K562 (cell line): ENCODE data around the gene MAP3K19. TPM values are rescaled to one million over a fixed set of nuclear protein-coding genes. Genes with fewer than 3 reads are reported as not detected.

Experiments used
- ATAC-seq: fragments of 200-7000 bp; cut with Tn5 transposase; 3 replicates; pipeline ENCODE4 v1.9.1; 2020; ENCODE audit warnings: moderate library complexity
- BruUV-seq: library from RNA; stranded (reverse); fragments of 400-500 nt; replicated peaks from 2 replicates; lab custom pipeline; 2021; lab: Mats Ljungman, UMichigan
- CTCF ChIA-PET: fragments of 300-600 bp; formaldehyde crosslinking; extraction: SDS; loops from one replicate; lab custom pipeline; 2021; ENCODE audit warnings: low intra/inter-chr PET ratio; lab: Yijun Ruan, JAX
- POLR2A ChIA-PET: fragments of 300-600, 350-650 bp; sonication (Branson Sonifier 250); formaldehyde crosslinking; extraction: SDS; loops from one replicate; lab custom pipeline; 2021; ENCODE audit warnings: antibody characterized with exemption, inconsistent platforms; lab: Yijun Ruan, JAX
- DNase-seq, 4 experiments: peaks; one replicate each; pipeline versions ENCODE4 v3.0.0 to v3.0.0-alpha.2; 2011 to 2018; ENCODE audit warnings: low spot score in 3 of 4, mixed read lengths in 3 of 4; ENCODE audit errors: extremely low read depth in 1 of 4
- FAIRE-seq: peaks from 2 replicates; lab custom pipeline; 2011; peaks lifted over from hg19 to GRCh38; lab: Jason Lieb, UNC
- H2AFZ ChIP-seq: 2 replicates; pipeline ENCODE4 v1.6.0; 2011; ENCODE audit warnings: low read depth, low read length, control low read depth, inconsistent platforms
- H3K27ac ChIP-seq: fragments of 200-600 bp; 3 replicates; pipeline ENCODE4 v1.8.0; 2011; ENCODE audit warnings: low read depth, mild to moderate bottlenecking, control low read depth, inconsistent platforms, low read length, moderate library complexity, mixed read lengths; ENCODE audit errors: extremely low read depth
- H3K27me3 ChIP-seq, 2 experiments: fragments of 300-600 bp in 1 of 2; 2 replicates in 1 of 2; 3 replicates in 1 of 2; pipeline versions ENCODE4 v1.6.0 to v1.8.0; 2011; ENCODE audit warnings: inconsistent platforms in 2 of 2, low read length in 2 of 2, mild to moderate bottlenecking in 1 of 2, mixed read lengths in 1 of 2, moderate library complexity in 1 of 2; ENCODE audit not compliant: control insufficient read depth in 2 of 2, insufficient read depth in 2 of 2
- H3K36me3 ChIP-seq: fragments of 300-600 bp; 3 replicates; pipeline ENCODE4 v1.8.0; 2011; ENCODE audit warnings: mild to moderate bottlenecking, low read length, inconsistent platforms; ENCODE audit not compliant: control insufficient read depth, insufficient read depth
- H3K4me1 ChIP-seq, 2 experiments: fragments of 200-600 bp in 1 of 2; replicated peaks in 1 of 2; 2 replicates in 1 of 2; 3 replicates in 1 of 2; pipeline versions ENCODE4 v1.5.1 to v1.8.0; 2011; ENCODE audit warnings: inconsistent platforms in 2 of 2, low read length in 2 of 2, mild to moderate bottlenecking in 1 of 2, mixed read lengths in 1 of 2, moderate library complexity in 1 of 2; ENCODE audit not compliant: control insufficient read depth in 2 of 2, insufficient read depth in 2 of 2
- H3K4me2 ChIP-seq: 2 replicates; pipeline ENCODE4 v1.6.1; 2011; ENCODE audit warnings: low read length, control low read depth, inconsistent platforms, mixed read lengths; ENCODE audit not compliant: insufficient read depth
- H3K4me3 ChIP-seq: fragments of 200-600 bp; sonication (generic), shearing (Covaris generic); 2 replicates; pipeline ENCODE4 v1.5.1; 2016; ENCODE audit warnings: control low read depth, inconsistent platforms
- H3K79me2 ChIP-seq: fragments of 200-600 bp; 3 replicates; pipeline ENCODE4 v1.8.0; 2011; ENCODE audit warnings: low read length, inconsistent platforms; ENCODE audit not compliant: control insufficient read depth, insufficient read depth
- H3K9ac ChIP-seq, 2 experiments: 2 replicates each; pipeline versions ENCODE4 v1.6.0 to v1.6.1; 2011; ENCODE audit warnings: low read depth in 2 of 2, low read length in 2 of 2, control low read depth in 1 of 2, inconsistent platforms in 1 of 2, mild to moderate bottlenecking in 1 of 2, mixed read lengths in 1 of 2; ENCODE audit not compliant: insufficient read depth in 1 of 2
- H3K9me1 ChIP-seq: one replicate; pipeline ENCODE4 v1.6.0; 2011; ENCODE audit warnings: inconsistent platforms, mild to moderate bottlenecking, low read length, moderate library complexity; ENCODE audit not compliant: control insufficient read depth, insufficient read depth
- H3K9me3 ChIP-seq: replicated peaks from 2 replicates; pipeline ENCODE4 v1.5.1; 2011; ENCODE audit warnings: low read depth, low read length, inconsistent platforms; ENCODE audit not compliant: control insufficient read depth, insufficient read depth
- H4K20me1 ChIP-seq: replicated peaks from 2 replicates; pipeline ENCODE4 v1.6.1; 2011; ENCODE audit warnings: low read length, inconsistent platforms, mixed read lengths; ENCODE audit not compliant: control insufficient read depth, insufficient read depth
- ETV5 ChIP-seq: sonication (generic); formaldehyde crosslinking; IDR thresholded peaks from 2 replicates; pipeline ENCODE4 v1.4.0; 2020; ENCODE audit warnings: low read depth, mild to moderate bottlenecking, missing genetic modification reagents
- KDM1A ChIP-seq, 2 experiments: fragments of 450-650 bp; IDR thresholded peaks; 2 replicates each; pipeline ENCODE4 v1.6.1; 2016; ENCODE audit warnings: mild to moderate bottlenecking in 2 of 2
- MYC ChIP-seq, 2 experiments: fragments of 250-450 bp in 1 of 2; sonication (Bioruptor Pico) in 1 of 2; IDR thresholded peaks; 2 replicates each; pipeline versions ENCODE4 v1.5.1 to v1.6.1; 2012 to 2021; ENCODE audit warnings: low read depth in 2 of 2, borderline replicate concordance in 1 of 2, improper control_type of control experiment in 1 of 2, low read length in 1 of 2, mild to moderate bottlenecking in 1 of 2, moderate library complexity in 1 of 2
- PATZ1 ChIP-seq: fragments of 250-450 bp; sonication (Bioruptor Pico); IDR thresholded peaks from 2 replicates; pipeline ENCODE4 v1.5.0; 2020; ENCODE audit warnings: mild to moderate bottlenecking, borderline replicate concordance
- SIX5 ChIP-seq, 2 experiments: IDR thresholded peaks; 2 replicates each; pipeline ENCODE4 v1.6.1; 2011; ENCODE audit warnings: low read length in 2 of 2, borderline replicate concordance in 1 of 2, low read depth in 1 of 2, mild to moderate bottlenecking in 1 of 2, moderate library complexity in 1 of 2; ENCODE audit not compliant: insufficient read depth in 1 of 2
- STAT5A ChIP-seq: IDR thresholded peaks from 2 replicates; pipeline ENCODE4 v1.6.1; 2012; ENCODE audit warnings: low read length, inconsistent platforms, borderline replicate concordance
- TOE1 ChIP-seq, 2 experiments: fragments of 450-650 bp in 1 of 2; sonication (generic) in 1 of 2; formaldehyde crosslinking in 1 of 2; IDR thresholded peaks; 2 replicates each; pipeline versions ENCODE4 v1.7.1 to v1.8.0; 2016 to 2022; ENCODE audit warnings: borderline replicate concordance in 2 of 2, mild to moderate bottlenecking in 2 of 2, antibody characterized with exemption in 1 of 2, inconsistent platforms in 1 of 2, low read depth in 1 of 2, missing genetic modification reagents in 1 of 2, moderate library complexity in 1 of 2
- ZNF584 ChIP-seq: fragments of 200-800 bp; sonication (Bioruptor generic); IDR thresholded peaks from 2 replicates; pipeline ENCODE4 v1.6.1; 2016; ENCODE audit warnings: low read depth, mild to moderate bottlenecking, missing genetic modification characterization, missing compliant biosample characterization
- ZNF699 ChIP-seq: fragments of 250-450 bp; sonication (Bioruptor Pico); IDR thresholded peaks from 2 replicates; pipeline ENCODE4 v1.8.0; 2021; ENCODE audit warnings: mild to moderate bottlenecking, moderate library complexity; ENCODE audit not compliant: insufficient replicate concordance
- WGBS: fragments of 100-300 bp; shearing (Covaris generic); methylation state at CpG from one replicate; pipeline ENCODE4 v1.1.6; 2016; ENCODE audit warnings: low coverage, mixed read lengths; ENCODE audit not compliant: insufficient coverage; ENCODE audit errors: missing lambda C conversion rate; 5-methylcytosine and 5-hydroxymethylcytosine counted together
- in situ Hi-C: fragments of 300-500 bp; cut with MboI; formaldehyde crosslinking; loops from 4 replicates; pipeline ENCODE4 v1.15.0; 2018; ENCODE audit warnings: inconsistent platforms, mixed read lengths
- intact Hi-C: fragments of 100-400 bp; cut with micrococcal nuclease; formaldehyde crosslinking; loops from 2 replicates; pipeline ENCODE4 v1.14.2; 2022
- polyA plus RNA-seq, 8 experiments: library from polyadenylated mRNA; depleted of rRNA in 4 of 8; stranded (reverse) in 5 of 8; unstranded in 3 of 8; fragments of >200 nt; fragmentation: Nextera tagmentation in 2 of 8; fragmentation: Illumina TruSeq in 1 of 8; extraction: Ambion mirVana in 2 of 8; extraction: Trizol in 1 of 8; gene quantifications; 2 replicates each; pipeline versions ENCODE4 v1.2.1 to v1.2.3, GENCODE V29; 2011 to 2014; ENCODE audit warnings: inconsistent platforms in 1 of 8, missing spikeins in 1 of 8
- total RNA-seq, 7 experiments: library from RNA; depleted of rRNA in 6 of 7; stranded (reverse); fragments of >200 nt in 6 of 7; fragmentation: Illumina TruSeq in 2 of 7; extraction: Trizol in 2 of 7; gene quantifications; 2 replicates each; pipeline versions ENCODE4 v1.2.1 to v1.2.3, GENCODE V29; 2011 to 2021; ENCODE audit warnings: low replicate concordance in 1 of 7
- TF ChIP-seq, protein P1 (sequence below), 2 experiments: IDR thresholded peaks; 2 replicates each; pipeline ENCODE4 v1.6.1; 2012; ENCODE audit warnings: improper control_type of control experiment in 2 of 2, low read depth in 2 of 2, low read length in 2 of 2, borderline replicate concordance in 1 of 2
- TF ChIP-seq, protein P2 (sequence below): sonication (generic); formaldehyde crosslinking; IDR thresholded peaks from 2 replicates; pipeline ENCODE4 v1.8.0; 2022; ENCODE audit warnings: missing genetic modification reagents, mild to moderate bottlenecking, moderate library complexity, borderline replicate concordance
- TF ChIP-seq, protein P3 (sequence below): fragments of 250-450 bp; sonication (Bioruptor Pico); IDR thresholded peaks from 2 replicates; pipeline ENCODE4 v1.5.0; 2022; ENCODE audit warnings: mild to moderate bottlenecking

The MAP3K19 gene
- total and polyA plus RNA-seq, 9 of the 15 experiments (the other 6 are each of a cell fraction or from before 2014, with no cell fraction given): 0.29 TPM; not detected in 8

GRCh38 chr2:134944975-134945374 is 102.3 kb downstream of the MAP3K19 start:
- no peak for DNase-seq
- no peaks in the 10 kb centered on the region for H3K4me1 ChIP-seq
- in situ Hi-C loops (no loop called here), intact Hi-C loops (no loop called here)
- H3K27me3 ChIP-seq: no peaks in the 10 kb centered on the region
- no peaks in the 10 kb centered on the region for H3K9me3 ChIP-seq
- ATAC-seq: no peak
- CTCF ChIA-PET: no interaction called here
- peaks cover 18% of the 10 kb centered on the region; the same call in 1 of the 3 replicates for H3K79me2 ChIP-seq
- no peak overlapping the region for H3K27ac ChIP-seq
- 70% methylated on average over 1 of the region's 1 CpG for WGBS
- H2AFZ ChIP-seq: no peak overlapping the region
- no peaks in the 10 kb centered on the region for H4K20me1 ChIP-seq
- BruUV-seq: no TSS peak
- H3K9me1 ChIP-seq: no peaks in the 10 kb centered on the region
- no peak overlapping the region for H3K4me3 ChIP-seq
- peaks cover 89% of the 10 kb centered on the region for H3K36me3 ChIP-seq
- no peak overlapping the region for H3K4me2 ChIP-seq
- POLR2A ChIA-PET: interaction anchor here (0.6 kb wide), 1 partner anchor 132 kb away, joined by 3 read pairs; no protein-coding TSS in a partner anchor
- no peak overlapping the region for H3K9ac ChIP-seq
- no peak for FAIRE-seq
- no peak for TF ChIP-seq STAT5A
- TF ChIP-seq KDM1A (IDR thresholded peaks at IDR 0.05): no peak
- TF ChIP-seq, protein P1, sequence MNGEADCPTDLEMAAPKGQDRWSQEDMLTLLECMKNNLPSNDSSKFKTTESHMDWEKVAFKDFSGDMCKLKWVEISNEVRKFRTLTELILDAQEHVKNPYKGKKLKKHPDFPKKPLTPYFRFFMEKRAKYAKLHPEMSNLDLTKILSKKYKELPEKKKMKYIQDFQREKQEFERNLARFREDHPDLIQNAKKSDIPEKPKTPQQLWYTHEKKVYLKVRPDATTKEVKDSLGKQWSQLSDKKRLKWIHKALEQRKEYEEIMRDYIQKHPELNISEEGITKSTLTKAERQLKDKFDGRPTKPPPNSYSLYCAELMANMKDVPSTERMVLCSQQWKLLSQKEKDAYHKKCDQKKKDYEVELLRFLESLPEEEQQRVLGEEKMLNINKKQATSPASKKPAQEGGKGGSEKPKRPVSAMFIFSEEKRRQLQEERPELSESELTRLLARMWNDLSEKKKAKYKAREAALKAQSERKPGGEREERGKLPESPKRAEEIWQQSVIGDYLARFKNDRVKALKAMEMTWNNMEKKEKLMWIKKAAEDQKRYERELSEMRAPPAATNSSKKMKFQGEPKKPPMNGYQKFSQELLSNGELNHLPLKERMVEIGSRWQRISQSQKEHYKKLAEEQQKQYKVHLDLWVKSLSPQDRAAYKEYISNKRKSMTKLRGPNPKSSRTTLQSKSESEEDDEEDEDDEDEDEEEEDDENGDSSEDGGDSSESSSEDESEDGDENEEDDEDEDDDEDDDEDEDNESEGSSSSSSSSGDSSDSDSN (IDR thresholded peaks at IDR 0.05; ENCODE audit: borderline replicate concordance in 1 of 2, low read depth in 2 of 2, low read length in 2 of 2): no peak
- TF ChIP-seq MYC (IDR thresholded peaks at IDR 0.05; ENCODE audit: low read depth, low read length): no peak
- no peak for TF ChIP-seq MYC (CRISPR knock-in tag; IDR thresholded peaks at IDR 0.05; ENCODE audit: borderline replicate concordance, low read depth)
- no peak for TF ChIP-seq TOE1 (IDR thresholded peaks at IDR 0.05; ENCODE audit: borderline replicate concordance)
- TF ChIP-seq TOE1 (CRISPR knock-in tag; IDR thresholded peaks at IDR 0.05; ENCODE audit: borderline replicate concordance, low read depth): no peak
- TF ChIP-seq, protein P2, sequence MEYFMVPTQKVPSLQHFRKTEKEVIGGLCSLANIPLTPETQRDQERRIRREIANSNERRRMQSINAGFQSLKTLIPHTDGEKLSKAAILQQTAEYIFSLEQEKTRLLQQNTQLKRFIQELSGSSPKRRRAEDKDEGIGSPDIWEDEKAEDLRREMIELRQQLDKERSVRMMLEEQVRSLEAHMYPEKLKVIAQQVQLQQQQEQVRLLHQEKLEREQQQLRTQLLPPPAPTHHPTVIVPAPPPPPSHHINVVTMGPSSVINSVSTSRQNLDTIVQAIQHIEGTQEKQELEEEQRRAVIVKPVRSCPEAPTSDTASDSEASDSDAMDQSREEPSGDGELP (CRISPR knock-in tag): no peak
- TF ChIP-seq ETV5 (CRISPR knock-in tag): no peak
- no peak for TF ChIP-seq ZNF699 (CRISPR knock-in tag)
- TF ChIP-seq, protein P3, sequence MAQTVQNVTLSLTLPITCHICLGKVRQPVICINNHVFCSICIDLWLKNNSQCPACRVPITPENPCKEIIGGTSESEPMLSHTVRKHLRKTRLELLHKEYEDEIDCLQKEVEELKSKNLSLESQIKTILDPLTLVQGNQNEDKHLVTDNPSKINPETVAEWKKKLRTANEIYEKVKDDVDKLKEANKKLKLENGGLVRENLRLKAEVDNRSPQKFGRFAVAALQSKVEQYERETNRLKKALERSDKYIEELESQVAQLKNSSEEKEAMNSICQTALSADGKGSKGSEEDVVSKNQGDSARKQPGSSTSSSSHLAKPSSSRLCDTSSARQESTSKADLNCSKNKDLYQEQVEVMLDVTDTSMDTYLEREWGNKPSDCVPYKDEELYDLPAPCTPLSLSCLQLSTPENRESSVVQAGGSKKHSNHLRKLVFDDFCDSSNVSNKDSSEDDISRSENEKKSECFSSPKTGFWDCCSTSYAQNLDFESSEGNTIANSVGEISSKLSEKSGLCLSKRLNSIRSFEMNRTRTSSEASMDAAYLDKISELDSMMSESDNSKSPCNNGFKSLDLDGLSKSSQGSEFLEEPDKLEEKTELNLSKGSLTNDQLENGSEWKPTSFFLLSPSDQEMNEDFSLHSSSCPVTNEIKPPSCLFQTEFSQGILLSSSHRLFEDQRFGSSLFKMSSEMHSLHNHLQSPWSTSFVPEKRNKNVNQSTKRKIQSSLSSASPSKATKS (CRISPR knock-in tag): no peak
- no peak for TF ChIP-seq SIX5 (IDR thresholded peaks at IDR 0.05; ENCODE audit: borderline replicate concordance in 1 of 2, insufficient read depth in 1 of 2, low read depth in 1 of 2, low read length in 2 of 2)
- no peak for TF ChIP-seq ZNF584 (CRISPR knock-in tag)
- TF ChIP-seq PATZ1 (CRISPR knock-in tag): no peak
